ENCODE measurements around the gene CUL4A. TPM values are rescaled to one million over a fixed set of nuclear protein-coding genes. Genes with fewer than 3 reads are reported as not detected.
"Not testable (repeated sequence)": the region's sequence is repeated elsewhere in the genome, so short reads cannot be mapped to it uniquely, and the experiment has no call there.

Gene CUL4A
- total RNA-seq, 1 experiment from 2014 or later = 91.0 TPM

- no peaks in the 10 kb centered on the region; the same call in 1 of the 2 replicates for H3K4me1 ChIP-seq (replicated peaks; ENCODE audit: insufficient read depth)
- H3F3A ChIP-seq (ENCODE audit: insufficient read depth, low read depth) = peaks cover 31% of the 10 kb centered on the region
- no peaks in the 10 kb centered on the region for H3K79me2 ChIP-seq (ENCODE audit: low read depth)
- no peak overlapping the region for H3K27ac ChIP-seq
- H3K4me3 ChIP-seq = no peak overlapping the region
- peaks cover 48% of the 10 kb centered on the region for H3K36me3 ChIP-seq (ENCODE audit: low read depth)
- no peak for TF ChIP-seq CTCF (conservative IDR thresholded peaks at IDR 0.05)
- no peak for TF ChIP-seq EZH2 (IDR thresholded peaks at IDR 0.05; ENCODE audit: low read depth)
- BruUV-seq (replicated peaks) = no TSS peak
- no peaks in the 10 kb centered on the region for H3K9me3 ChIP-seq (ENCODE audit: insufficient read depth, low read depth)
- POLR2A ChIA-PET (ENCODE audit: unreplicated experiment) = no interaction called here
- no peak overlapping the region for H2AFZ ChIP-seq
- DNase-seq = no peak
- no peak overlapping the region for H3K4me2 ChIP-seq
- H3K9me2 ChIP-seq (ENCODE audit: insufficient read depth) = no peaks in the 10 kb centered on the region; the same call in 1 of the 2 replicates
- H4K20me1 ChIP-seq (ENCODE audit: insufficient read depth) = 0 out of 2 replicates have a peak, but pooled peaks cover 4% of the 10 kb centered on the region
- no peaks in the 10 kb centered on the region for H3K27me3 ChIP-seq (ENCODE audit: insufficient read depth, low read depth)
- CTCF ChIA-PET = no interaction called here
- intact Hi-C loops (cut with micrococcal nuclease; ENCODE audit: unreplicated experiment) = no loop called here
Measured at GRCh38 chr13:113243847-113244246, 34.4 kb downstream of the CUL4A start.

- H3K9me3 ChIP-seq (ENCODE audit: insufficient read depth, low read depth) = no peaks in the 10 kb centered on the region
- H3K27me3 ChIP-seq (ENCODE audit: insufficient read depth, low read depth) = no peaks in the 10 kb centered on the region
- no peaks in the 10 kb centered on the region for H3K9me2 ChIP-seq (ENCODE audit: insufficient read depth)
- H3K36me3 ChIP-seq (ENCODE audit: low read depth) = peaks cover 45% of the 10 kb centered on the region
- TF ChIP-seq EZH2 (IDR thresholded peaks at IDR 0.05; ENCODE audit: low read depth) (no peak), CTCF (conservative IDR thresholded peaks at IDR 0.05) (peak; percentile 53; the same call in 1 of the 2 replicates)
- peaks cover 31% of the 10 kb centered on the region for H3F3A ChIP-seq (ENCODE audit: insufficient read depth, low read depth)
- 0 out of 2 replicates have a peak overlapping the region, but pooled peaks have one; percentile 5 for H3K27ac ChIP-seq
- no TSS peak for BruUV-seq (replicated peaks)
- peak in 1 of 2 experiments; percentile 15 for DNase-seq
- H3K4me3 ChIP-seq = no peak overlapping the region
- H4K20me1 ChIP-seq (ENCODE audit: insufficient read depth) = 0 out of 2 replicates have a peak, but pooled peaks cover 4% of the 10 kb centered on the region
- intact Hi-C loops (cut with micrococcal nuclease; ENCODE audit: unreplicated experiment) = no loop called here
- H2AFZ ChIP-seq = no peak overlapping the region
- H3K4me2 ChIP-seq = no peak overlapping the region
- POLR2A ChIA-PET (ENCODE audit: unreplicated experiment) = interaction anchor here (0.5 to 0.7 kb wide), 2 partner anchors 43 to 333 kb away, joined by 4 to 7 read pairs; no protein-coding TSS in a partner anchor
- H3K79me2 ChIP-seq (ENCODE audit: low read depth) = no peaks in the 10 kb centered on the region
- CTCF ChIA-PET = no interaction called here
- H3K4me1 ChIP-seq (replicated peaks; ENCODE audit: insufficient read depth) = no peaks in the 10 kb centered on the region; the same call in 1 of the 2 replicates
Measured at GRCh38 chr13:113245849-113246796, 36.7 kb downstream of the CUL4A start.

GRCh38 chr13:113252516-113253095, 43.2 kb downstream of the CUL4A start:
- H3K27ac ChIP-seq = no peak overlapping the region
- H3K4me2 ChIP-seq = no peak overlapping the region
- no peaks in the 10 kb centered on the region for H3K4me1 ChIP-seq (replicated peaks; ENCODE audit: insufficient read depth)
- POLR2A ChIA-PET (ENCODE audit: unreplicated experiment) = no interaction called here
- BruUV-seq (replicated peaks) = no TSS peak
- H3K36me3 ChIP-seq (ENCODE audit: low read depth) = peaks cover 25% of the 10 kb centered on the region
- H3K79me2 ChIP-seq (ENCODE audit: low read depth) = no peaks in the 10 kb centered on the region
- intact Hi-C loops (cut with micrococcal nuclease; ENCODE audit: unreplicated experiment) = no loop called here
- no peak for TF ChIP-seq CTCF (conservative IDR thresholded peaks at IDR 0.05)
- TF ChIP-seq EZH2 (IDR thresholded peaks at IDR 0.05; ENCODE audit: low read depth) = no peak
- CTCF ChIA-PET = no interaction called here
- DNase-seq = no peak
- H3K4me3 ChIP-seq = no peak overlapping the region
- H2AFZ ChIP-seq = no peak overlapping the region
- no peaks in the 10 kb centered on the region for H3K9me3 ChIP-seq (ENCODE audit: insufficient read depth, low read depth)
- no peaks in the 10 kb centered on the region for H3K27me3 ChIP-seq (ENCODE audit: insufficient read depth, low read depth)
- no peaks in the 10 kb centered on the region; the same call in 1 of the 2 replicates for H4K20me1 ChIP-seq (ENCODE audit: insufficient read depth)
- peaks cover 7% of the 10 kb centered on the region for H3F3A ChIP-seq (ENCODE audit: insufficient read depth, low read depth)
- H3K9me2 ChIP-seq (ENCODE audit: insufficient read depth) = no peaks in the 10 kb centered on the region

- intact Hi-C loops (cut with micrococcal nuclease; ENCODE audit: unreplicated experiment); H3K9me3 ChIP-seq (ENCODE audit: insufficient read depth, low read depth); H3K27me3 ChIP-seq (ENCODE audit: insufficient read depth, low read depth); H2AFZ ChIP-seq; CTCF ChIA-PET; DNase-seq; POLR2A ChIA-PET (ENCODE audit: unreplicated experiment); H3K4me2 ChIP-seq; H3F3A ChIP-seq (ENCODE audit: insufficient read depth, low read depth); H3K9me2 ChIP-seq (ENCODE audit: insufficient read depth); H4K20me1 ChIP-seq (ENCODE audit: insufficient read depth); BruUV-seq (replicated peaks); H3K4me1 ChIP-seq (replicated peaks; ENCODE audit: insufficient read depth); H3K79me2 ChIP-seq (ENCODE audit: low read depth); H3K27ac ChIP-seq; H3K4me3 ChIP-seq: not testable (repeated sequence)
- peaks cover 32% of the 10 kb centered on the region for H3K36me3 ChIP-seq (ENCODE audit: low read depth)
Measured at GRCh38 chr13:113257908-113258307, 48.5 kb downstream of the CUL4A start.
